ENCODE results near the gene SPPL2B. TPM values are rescaled to one million over a fixed set of nuclear protein-coding genes. Genes with fewer than 3 reads are reported as not detected.

SPPL2B gene
- total and polyA plus RNA-seq, 2 experiments from 2014 or later = 23.5 to 51.0 TPM

GRCh38 chr19:2324220-2324948 lies 4.1 kb upstream of the SPPL2B start (continued):
- TF ChIP-seq CTCF (conservative IDR thresholded peaks at IDR 0.05; ENCODE audit: low read depth in 2 of 2) (no peak), NANOG (IDR thresholded peaks at IDR 0.05; ENCODE audit: borderline replicate concordance) (no peak), EZH2 (IDR thresholded peaks at IDR 0.05; ENCODE audit: low read depth, unreplicated experiment) (no peak), EZH2phosphoT487 (IDR thresholded peaks at IDR 0.05; ENCODE audit: unreplicated experiment) (no peak), ZNF331 (CRISPR knock-in tag; IDR thresholded peaks at IDR 0.05; ENCODE audit: low read depth) (no peak)

GRCh38 chr19:2325281-2326046 lies 3.0 kb upstream of the SPPL2B start:
- ATAC-seq = no peak
- peaks cover 46% of the 10 kb centered on the region for H3K79me2 ChIP-seq (replicated peaks; ENCODE audit: insufficient read depth)
- no peak overlapping the region for H3K4me2 ChIP-seq
- DNase-seq (ENCODE audit: low spot score) = no peak
- H3K4me1 Mint-ChIP-seq = peaks cover 25% of the 10 kb centered on the region
- no peak overlapping the region for H3K27ac ChIP-seq (ENCODE audit: low read depth)
- H3K27ac Mint-ChIP-seq = peak overlapping the region; percentile 62; the same call in 1 of the 2 replicates
- H3K4me1 ChIP-seq (ENCODE audit: insufficient read depth) = peaks cover 11% of the 10 kb centered on the region
- H2AFZ ChIP-seq = no peak overlapping the region
- H3K4me3 Mint-ChIP-seq = no peak overlapping the region
- H3K27me3 Mint-ChIP-seq (ENCODE audit: insufficient read depth, low read depth, poor library complexity) = peaks cover 31% of the 10 kb centered on the region
- no peaks in the 10 kb centered on the region for H3K36me3 ChIP-seq (ENCODE audit: insufficient read depth)
- H4K20me1 ChIP-seq (replicated peaks; ENCODE audit: insufficient read depth) = peaks cover 10% of the 10 kb centered on the region; the same call in 1 of the 2 replicates
- H3K36me3 Mint-ChIP-seq (ENCODE audit: low read depth) = peaks cover 32% of the 10 kb centered on the region
- 0 out of 2 replicates have a peak, but pooled peaks cover 3% of the 10 kb centered on the region for H3F3A ChIP-seq (replicated peaks; ENCODE audit: low read depth)
- no peaks in the 10 kb centered on the region for H3K27me3 ChIP-seq (ENCODE audit: insufficient read depth)
- H3K4me3 ChIP-seq = no peak overlapping the region
- H3K9me3 Mint-ChIP-seq = peaks cover 3% of the 10 kb centered on the region; the same call in 1 of the 3 replicates
- no peaks in the 10 kb centered on the region for H3K9me2 ChIP-seq (ENCODE audit: insufficient read depth)
- TF ChIP-seq REST (IDR thresholded peaks at IDR 0.05; ENCODE audit: unreplicated experiment) (no peak), STAT1 (IDR thresholded peaks at IDR 0.05; ENCODE audit: unreplicated experiment) (no peak), ZNF114 (CRISPR knock-in tag; IDR thresholded peaks at IDR 0.05) (no peak), ZNF331 (CRISPR knock-in tag; IDR thresholded peaks at IDR 0.05; ENCODE audit: low read depth) (no peak), EZH2phosphoT487 (IDR thresholded peaks at IDR 0.05; ENCODE audit: unreplicated experiment) (no peak), CTCF (conservative IDR thresholded peaks at IDR 0.05; ENCODE audit: low read depth in 2 of 2) (no peak)
